ENCODE data around the gene NPFFR2. TPM values are rescaled to one million over a fixed set of nuclear protein-coding genes. Genes with fewer than 3 reads are reported as not detected.
"Not testable (repeated sequence)": the region's sequence is repeated elsewhere in the genome, so short reads cannot be mapped to it uniquely, and the experiment has no call there.

The NPFFR2 gene
- total and polyA plus RNA-seq, 7 donors: 0.04 TPM; not detected in 6

- Histone ChIP-seq H3K9me3 (no peaks in the 10 kb centered on the region), H3K4me1 (no peaks in the 10 kb centered on the region), H3K36me3 (no peaks in the 10 kb centered on the region), H3K4me3 (no peak overlapping the region), H3K27me3 (no peaks in the 10 kb centered on the region), H3K27ac (no peak overlapping the region)
- TF ChIP-seq CTCF (IDR thresholded peaks at IDR 0.05): no peak
- TF ChIP-seq POLR2A (IDR thresholded peaks at IDR 0.05): no peak
- no peak for TF ChIP-seq EP300 (IDR thresholded peaks at IDR 0.05)
- no peak for TF ChIP-seq POLR2AphosphoS5 (IDR thresholded peaks at IDR 0.05)
- no peak for DNase-seq
- intact Hi-C loops (cut with DNase I): no loop called here
These were observed 120.9 kb downstream of the NPFFR2 start for GRCh38 chr4:72152731-72153130.

- 40 to 71% methylated on average over 8 of the region's 8 CpGs for WGBS, 2 donors
- DNase-seq; intact Hi-C loops (cut with DNase I); H3K27me3 ChIP-seq; H3K4me1 ChIP-seq; H3K9me3 ChIP-seq; H3K36me3 ChIP-seq; H3K27ac ChIP-seq; H3K4me3 ChIP-seq: not testable (repeated sequence)
These were observed 121.8 kb downstream of the NPFFR2 start for GRCh38 chr4:72153634-72154033.

GRCh38 chr4:72169285-72169684 lies 137.5 kb downstream of the NPFFR2 start:
- H3K36me3 ChIP-seq; intact Hi-C loops (cut with DNase I); H3K4me3 ChIP-seq; H3K27ac ChIP-seq; DNase-seq; H3K4me1 ChIP-seq; H3K27me3 ChIP-seq; H3K9me3 ChIP-seq: not testable (repeated sequence)
- WGBS, 2 donors: 78 to 88% methylated on average over 14 of the region's 14 CpGs

GRCh38 chr4:72169861-72170260 lies 138.1 kb downstream of the NPFFR2 start:
- Histone ChIP-seq H3K4me3 (no peak overlapping the region), H3K4me1 (no peaks in the 10 kb centered on the region), H3K36me3 (no peaks in the 10 kb centered on the region), H3K27me3 (no peaks in the 10 kb centered on the region), H3K9me3 (peaks cover 0 to 3% (median 1%) of the 10 kb centered on the region in 4 donors), H3K27ac (no peak overlapping the region)
- DNase-seq: no peak
- TF ChIP-seq POLR2A (IDR thresholded peaks at IDR 0.05): no peak
- TF ChIP-seq POLR2AphosphoS5 (IDR thresholded peaks at IDR 0.05): no peak
- no peak for TF ChIP-seq CTCF (IDR thresholded peaks at IDR 0.05)
- no peak for TF ChIP-seq EP300 (IDR thresholded peaks at IDR 0.05)
- WGBS, 2 donors: 83 to 88% methylated on average over 3 of the region's 3 CpGs
- intact Hi-C loops (cut with DNase I): no loop called here

- no peak for DNase-seq
- Histone ChIP-seq H3K36me3 (no peaks in the 10 kb centered on the region), H3K27ac (no peak overlapping the region), H3K4me1 (no peaks in the 10 kb centered on the region), H3K27me3 (no peaks in the 10 kb centered on the region), H3K9me3 (peaks cover 0 to 10% (median 1%) of the 10 kb centered on the region in 4 donors), H3K4me3 (no peak overlapping the region)
- intact Hi-C loops (cut with DNase I): no loop called here
- TF ChIP-seq CTCF (IDR thresholded peaks at IDR 0.05) (no peak), POLR2AphosphoS5 (IDR thresholded peaks at IDR 0.05) (no peak), EP300 (IDR thresholded peaks at IDR 0.05) (no peak), POLR2A (IDR thresholded peaks at IDR 0.05) (no peak)
- WGBS, 2 donors: 46 to 48% methylated on average over 1 of the region's 1 CpG
These were observed 140.0 kb downstream of the NPFFR2 start for GRCh38 chr4:72171761-72172160.

GRCh38 chr4:72179342-72179741 lies 147.5 kb downstream of the NPFFR2 start:
- no peak for TF ChIP-seq POLR2A (IDR thresholded peaks at IDR 0.05)
- no peak for TF ChIP-seq EP300 (IDR thresholded peaks at IDR 0.05)
- no peak for TF ChIP-seq POLR2AphosphoS5 (IDR thresholded peaks at IDR 0.05)
- no peak for TF ChIP-seq CTCF (IDR thresholded peaks at IDR 0.05)
- Histone ChIP-seq H3K9me3 (peaks cover 0 to 10% (median 0%) of the 10 kb centered on the region in 4 donors), H3K27me3 (no peaks in the 10 kb centered on the region), H3K4me3 (no peak overlapping the region), H3K4me1 (no peaks in the 10 kb centered on the region), H3K36me3 (no peaks in the 10 kb centered on the region), H3K27ac (no peak overlapping the region)
- WGBS, 2 donors: 91 to 94% methylated on average over 1 of the region's 1 CpG
- DNase-seq: no peak
- intact Hi-C loops (cut with DNase I): no loop called here

Measured in sigmoid colon (tissue), 7 donors.